IMR-90 (cell line): ENCODE measurements around the gene OPN4. TPM values are rescaled to one million over a fixed set of nuclear protein-coding genes. Genes with fewer than 3 reads are reported as not detected.

ENCODE experiments used
- ATAC-seq: fragments of 200-7000 bp; cut with Tn5 transposase; 2 replicates; pipeline ENCODE4 v1.9.1; 2020; ENCODE audit warnings: low read depth, mild to moderate bottlenecking, moderate library complexity
- BruUV-seq: library from RNA; stranded (reverse); fragments of 400-500 nt; replicated peaks from 2 replicates; lab custom pipeline; 2021; lab: Mats Ljungman, UMichigan
- CTCF ChIA-PET: fragments of 300-600 bp; formaldehyde crosslinking; extraction: SDS; loops from one replicate; lab custom pipeline; 2021; ENCODE audit warnings: antibody characterized with exemption; lab: Yijun Ruan, JAX
- POLR2A ChIA-PET: fragments of 300-600 bp; sonication (Branson Sonifier 250); formaldehyde crosslinking; loops from one replicate; lab custom pipeline; 2022; ENCODE audit warnings: antibody characterized with exemption; ENCODE audit not compliant: unreplicated experiment; lab: Charles Lee
- DNase-seq: peaks from one replicate; pipeline ENCODE4 v3.0.0; 2013
- H2AFZ ChIP-seq: replicated peaks from 2 replicates; pipeline ENCODE3; 2013; ENCODE audit warnings: low read length, mild to moderate bottlenecking; ENCODE audit not compliant: poor library complexity
- H2AK5ac ChIP-seq: 2 replicates; pipeline ENCODE4 v1.6.1; 2013; ENCODE audit warnings: low read depth, low read length, inconsistent platforms
- H2AK9ac ChIP-seq: replicated peaks from 2 replicates; pipeline ENCODE3; 2013; ENCODE audit warnings: mild to moderate bottlenecking, low read depth, low read length, moderate library complexity; ENCODE audit not compliant: poor library complexity
- H2BK120ac ChIP-seq: 2 replicates; pipeline ENCODE4 v1.6.1; 2013; ENCODE audit warnings: low read depth, low read length, inconsistent platforms
- H2BK15ac ChIP-seq: 3 replicates; pipeline ENCODE4 v1.6.1; 2013; ENCODE audit warnings: low read depth, low read length, inconsistent platforms
- H2BK20ac ChIP-seq: 2 replicates; pipeline ENCODE4 v1.6.1; 2013; ENCODE audit warnings: low read depth, mild to moderate bottlenecking, inconsistent platforms, low read length, moderate library complexity
- H2BK5ac ChIP-seq: 2 replicates; pipeline ENCODE4 v1.6.1; 2013; ENCODE audit warnings: mild to moderate bottlenecking, low read depth, low read length, inconsistent platforms; ENCODE audit not compliant: poor library complexity, severe bottlenecking
- H3K14ac ChIP-seq: replicated peaks from 2 replicates; pipeline ENCODE4 v1.6.1; 2013; ENCODE audit warnings: low read depth, low read length, inconsistent platforms
- H3K18ac ChIP-seq: 2 replicates; pipeline ENCODE4 v1.6.1; 2013; ENCODE audit warnings: low read depth, low read length, control low read depth
- H3K23ac ChIP-seq: 2 replicates; pipeline ENCODE4 v1.6.1; 2013; ENCODE audit warnings: low read depth, low read length, inconsistent platforms
- H3K27ac ChIP-seq: 2 replicates; pipeline ENCODE4 v1.5.1; 2013; ENCODE audit warnings: mild to moderate bottlenecking, control low read depth, low read length; ENCODE audit not compliant: insufficient read depth
- H3K27me3 ChIP-seq: 2 replicates; pipeline ENCODE4 v1.6.1; 2013; ENCODE audit warnings: low read length; ENCODE audit not compliant: control insufficient read depth, insufficient read depth
- H3K36me3 ChIP-seq: 2 replicates; pipeline ENCODE4 v1.6.1; 2013; ENCODE audit warnings: low read length, mixed read lengths; ENCODE audit not compliant: control insufficient read depth, insufficient read depth
- H3K4ac ChIP-seq: 2 replicates; pipeline ENCODE4 v1.6.1; 2013; ENCODE audit warnings: low read depth, low read length, inconsistent platforms
- H3K4me1 ChIP-seq: 2 replicates; pipeline ENCODE4 v1.6.1; 2013; ENCODE audit warnings: low read length, mixed read lengths; ENCODE audit not compliant: control insufficient read depth, insufficient read depth
- H3K4me2 ChIP-seq: 2 replicates; pipeline ENCODE4 v1.6.1; 2013; ENCODE audit warnings: low read depth, mild to moderate bottlenecking, control low read depth, low read length, moderate library complexity
- H3K4me3 ChIP-seq: 2 replicates; pipeline ENCODE4 v1.5.1; 2013; ENCODE audit warnings: low read depth, mild to moderate bottlenecking, control low read depth, low read length, moderate library complexity; ENCODE audit not compliant: insufficient read depth
- H3K56ac ChIP-seq: 2 replicates; pipeline ENCODE4 v1.6.1; 2013; ENCODE audit warnings: low read length, inconsistent platforms; ENCODE audit not compliant: insufficient read depth; ENCODE audit errors: extremely low read depth
- H3K79me1 ChIP-seq, 2 experiments: 2 replicates each; pipeline ENCODE4 v1.6.1; 2013; ENCODE audit warnings: low read length in 2 of 2, inconsistent platforms in 1 of 2, low read depth in 1 of 2
- H3K9ac ChIP-seq: 2 replicates; pipeline ENCODE4 v1.6.1; 2013; ENCODE audit warnings: low read depth, low read length, control low read depth
- H3K9me1 ChIP-seq: 2 replicates; pipeline ENCODE4 v1.6.1; 2013; ENCODE audit warnings: low read length, inconsistent platforms; ENCODE audit not compliant: insufficient read depth
- H3K9me3 ChIP-seq: 2 replicates; pipeline ENCODE4 v1.6.1; 2013; ENCODE audit warnings: low read length; ENCODE audit not compliant: control insufficient read depth, insufficient read depth
- H4K20me1 ChIP-seq: 2 replicates; pipeline ENCODE4 v1.6.1; 2013; ENCODE audit warnings: low read length, inconsistent platforms; ENCODE audit not compliant: insufficient read depth
- H4K5ac ChIP-seq: 2 replicates; pipeline ENCODE4 v1.6.1; 2013; ENCODE audit warnings: mild to moderate bottlenecking, low read depth, low read length, control low read depth
- H4K8ac ChIP-seq, 2 experiments: 2 replicates each; pipeline ENCODE4 v1.6.1; 2013; ENCODE audit warnings: low read depth in 2 of 2, low read length in 2 of 2, control low read depth in 1 of 2, inconsistent platforms in 1 of 2
- H4K91ac ChIP-seq: 2 replicates; pipeline ENCODE4 v1.6.1; 2013; ENCODE audit warnings: low read depth, low read length, inconsistent platforms; ENCODE audit not compliant: insufficient read depth
- RCOR1 ChIP-seq: IDR thresholded peaks from 2 replicates; pipeline ENCODE4 v1.6.1; 2012; ENCODE audit warnings: mild to moderate bottlenecking, low read length, improper control_type of control experiment; ENCODE audit not compliant: insufficient replicate concordance
- WGBS, 2 experiments: methylation state at CpG; one replicate each; pipeline versions ENCODE4 v1.1.5 to v1.1.7; 2013; ENCODE audit warnings: missing lambda C conversion rate in 2 of 2; ENCODE audit not compliant: insufficient read length in 1 of 2; ENCODE audit errors: extremely low coverage in 2 of 2; 5-methylcytosine and 5-hydroxymethylcytosine counted together
- dilution Hi-C: fragments of 300-500 bp; cut with HindIII; formaldehyde crosslinking; loops from one replicate; pipeline ENCODE4 v1.14.3; 2018; ENCODE audit warnings: low sequenced_read_pairs; ENCODE audit not compliant: unreplicated experiment
- in situ Hi-C: fragments of 300-500 bp; cut with MboI; formaldehyde crosslinking; loops from 3 replicates; pipeline ENCODE4 v1.14.3; 2019; ENCODE audit warnings: low sequenced_read_pairs, inconsistent platforms, mixed read lengths
- intact Hi-C: fragments of 100-400 bp; cut with micrococcal nuclease; formaldehyde crosslinking; loops from 2 replicates; pipeline ENCODE4 v1.10.0; 2022
- polyA plus RNA-seq, 3 experiments: library from polyadenylated mRNA; depleted of rRNA; stranded (reverse); fragments of >200 nt; gene quantifications; 2 replicates each; pipeline ENCODE4 v1.2.3, GENCODE V29; 2012; ENCODE audit warnings: low replicate concordance in 1 of 3
- total RNA-seq: library from RNA; depleted of rRNA; stranded (reverse); fragments of >200 nt; gene quantifications from 2 replicates; pipeline ENCODE4 v1.2.3, GENCODE V29; 2012

OPN4 gene
- total and polyA plus RNA-seq, 2 of the 4 experiments (the other 2 are of a cell fraction), result 0.03 TPM; not detected in 1

DNA sequence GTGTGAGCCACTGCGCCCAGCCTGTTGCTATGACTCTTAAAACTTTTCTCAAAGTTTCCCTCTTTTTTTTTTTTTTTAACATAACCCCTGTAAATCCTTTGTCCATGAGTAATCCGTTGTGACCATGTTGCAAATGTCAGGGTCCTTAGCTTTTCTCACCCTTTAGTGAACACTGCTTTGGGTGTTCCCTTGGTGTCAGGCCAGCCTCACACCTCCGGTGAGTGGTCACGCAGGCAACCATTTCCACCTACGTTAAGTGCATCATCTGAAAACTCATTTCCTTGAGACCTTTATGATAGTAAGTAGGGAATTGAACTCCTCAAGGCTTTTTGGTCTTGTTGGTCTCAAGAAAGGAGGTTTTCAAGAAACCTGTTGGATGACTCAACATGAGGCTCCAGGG is 41.3 kb upstream of the OPN4 start:
- no peak for ATAC-seq
- no peak overlapping the region for H3K4me3 ChIP-seq
- H3K4ac ChIP-seq, result no peak overlapping the region
- no peaks in the 10 kb centered on the region for H3K4me1 ChIP-seq
- no peak overlapping the region for H3K23ac ChIP-seq
- H4K8ac ChIP-seq, result no peak overlapping the region
- dilution Hi-C loops (no loop called here), in situ Hi-C loops (no loop called here), intact Hi-C loops (no loop called here)
- H2BK15ac ChIP-seq, result no peak overlapping the region
- no peak overlapping the region for H3K56ac ChIP-seq
- 0 out of 2 replicates have a peak, but pooled peaks cover 3% of the 10 kb centered on the region for H3K9me1 ChIP-seq
- H2BK120ac ChIP-seq, result no peak overlapping the region
- no TSS peak for BruUV-seq
- no peak overlapping the region for H2BK5ac ChIP-seq
- H4K91ac ChIP-seq, result no peak overlapping the region
- no peak overlapping the region for H4K5ac ChIP-seq
- H3K14ac ChIP-seq, result no peak overlapping the region
- CTCF ChIA-PET, result interaction anchor here (0.7 kb wide), 1 partner anchor 27 kb away, joined by 3 read pairs; no protein-coding TSS in a partner anchor
- H3K9ac ChIP-seq, result no peak overlapping the region
- H3K4me2 ChIP-seq, result no peak overlapping the region
- no peaks in the 10 kb centered on the region for H3K79me1 ChIP-seq
- no CpG with 5 or more reads among the region's 5 CpGs for WGBS, 2 experiments
- no peak overlapping the region for H3K18ac ChIP-seq
- TF ChIP-seq RCOR1, result no peak
- H2AK5ac ChIP-seq, result no peak overlapping the region
- no peak overlapping the region for H2BK20ac ChIP-seq
- H4K20me1 ChIP-seq, result no peaks in the 10 kb centered on the region
- no peaks in the 10 kb centered on the region for H3K36me3 ChIP-seq
- DNase-seq, result no peak
- no peak overlapping the region for H2AK9ac ChIP-seq
- POLR2A ChIA-PET, result no interaction called here
- H2AFZ ChIP-seq, result no peak overlapping the region
- H3K27me3 ChIP-seq, result no peaks in the 10 kb centered on the region; the same call in none of the 2 replicates
- H3K9me3 ChIP-seq, result no peaks in the 10 kb centered on the region
- H3K27ac ChIP-seq, result no peak overlapping the region
